ENCODE data around the gene PGC.

PGC gene

GRCh38 chr6:41730531-41731436, 16.4 kb downstream of the PGC start:
- no peak for DNase-seq (ENCODE audit: low spot score)

GRCh38 chr6:41729624-41730023, 17.6 kb downstream of the PGC start:
- no peak for DNase-seq (ENCODE audit: low spot score)

- no peak for DNase-seq (ENCODE audit: low spot score)
These were observed 18.2 kb downstream of the PGC start for GRCh38 chr6:41728954-41729353.

GRCh38 chr6:41728073-41728936, 18.9 kb downstream of the PGC start:
- no peak for DNase-seq (ENCODE audit: low spot score)

GRCh38 chr6:41727705-41728072, 19.5 kb downstream of the PGC start:
- no peak for DNase-seq (ENCODE audit: low spot score)

GRCh38 chr6:41726876-41727275, 20.3 kb downstream of the PGC start:
- DNase-seq (ENCODE audit: low spot score): no peak

- DNase-seq (ENCODE audit: low spot score): no peak
These were observed 22.4 kb downstream of the PGC start for GRCh38 chr6:41724586-41725501.

GRCh38 chr6:41724228-41724580, 23.0 kb downstream of the PGC start:
- no peak for DNase-seq (ENCODE audit: low spot score)

GRCh38 chr6:41723530-41724227, 23.5 kb downstream of the PGC start:
- peak; percentile 16 for DNase-seq (ENCODE audit: low spot score)

GRCh38 chr6:41722969-41723529, 24.1 kb downstream of the PGC start:
- no peak for DNase-seq (ENCODE audit: low spot score)

- DNase-seq (ENCODE audit: low spot score): no peak
These were observed 25.8 kb downstream of the PGC start for GRCh38 chr6:41721414-41721813.

GRCh38 chr6:41720783-41721182, 26.4 kb downstream of the PGC start:
- no peak for DNase-seq (ENCODE audit: low spot score)

- DNase-seq (ENCODE audit: low spot score): no peak
These were observed 27.0 kb downstream of the PGC start for GRCh38 chr6:41720262-41720620.

- DNase-seq (ENCODE audit: low spot score): no peak
These were observed 27.5 kb downstream of the PGC start for GRCh38 chr6:41719436-41720261.

GRCh38 chr6:41718828-41719227, 28.4 kb downstream of the PGC start:
- no peak for DNase-seq (ENCODE audit: low spot score)

- DNase-seq (ENCODE audit: low spot score): no peak
These were observed 29.8 kb downstream of the PGC start for GRCh38 chr6:41717392-41717736.

GRCh38 chr6:41716516-41717391, 30.4 kb downstream of the PGC start:
- DNase-seq (ENCODE audit: low spot score): no peak

- DNase-seq (ENCODE audit: low spot score): no peak
These were observed 31.2 kb downstream of the PGC start for GRCh38 chr6:41715795-41716515.
